GM20431 (cell line): Measurements from ENCODE around the gene NEXN.

Source experiments
- in situ Hi-C: fragments of 300-500 bp; cut with MseI, MboI; formaldehyde crosslinking; loops from one replicate; pipeline ENCODE4 v1.15.0; 2020; ENCODE audit warnings: low sequenced_read_pairs; ENCODE audit not compliant: unreplicated experiment

Gene NEXN

DNA sequence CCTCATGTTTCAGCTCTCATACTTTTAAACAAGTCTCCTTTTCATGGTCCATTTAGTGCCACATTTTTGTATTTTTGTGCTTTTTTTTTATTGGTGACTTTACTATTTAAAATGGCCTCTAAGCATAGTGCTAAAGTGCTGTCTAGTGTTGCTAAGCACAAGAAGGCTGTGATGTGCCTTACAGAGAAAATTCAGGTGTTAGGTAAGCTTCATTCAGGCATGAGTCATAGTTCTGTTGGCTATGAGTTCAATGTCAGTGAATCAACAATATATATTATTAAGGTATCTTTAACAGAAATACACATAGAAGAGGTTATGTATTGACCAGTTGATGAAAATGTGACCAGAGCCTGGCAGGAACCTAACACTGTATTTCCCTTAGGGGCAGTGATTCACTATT lies 103.2 kb downstream of the NEXN start:
- in situ Hi-C loops: no loop called here
